ENCODE results near the gene IRGC.

Gene IRGC

GRCh38 chr19:43704002-43704705, 11.7 kb upstream of the IRGC start:
- ATAC-seq = no peak
- TF ChIP-seq ZNF8 (CRISPR knock-in tag; IDR thresholded peaks at IDR 0.05) (no peak), CSRNP3 (CRISPR knock-in tag; IDR thresholded peaks at IDR 0.05) (no peak), SNAI2 (CRISPR knock-in tag; IDR thresholded peaks at IDR 0.05) (no peak), ESRRG (CRISPR knock-in tag; IDR thresholded peaks at IDR 0.05) (no peak), ZNF70 (CRISPR knock-in tag; IDR thresholded peaks at IDR 0.05) (no peak), PPARA (CRISPR knock-in tag; IDR thresholded peaks at IDR 0.05; ENCODE audit: borderline replicate concordance) (no peak), TOX (CRISPR knock-in tag; IDR thresholded peaks at IDR 0.05; ENCODE audit: borderline replicate concordance) (no peak), CREB5 (CRISPR knock-in tag; IDR thresholded peaks at IDR 0.05; ENCODE audit: low read depth) (no peak), ZC3H10 (CRISPR knock-in tag; IDR thresholded peaks at IDR 0.05) (no peak), ISL1 (CRISPR knock-in tag; IDR thresholded peaks at IDR 0.05) (no peak), CSDC2 (CRISPR knock-in tag; IDR thresholded peaks at IDR 0.05) (no peak), BACH2 (CRISPR knock-in tag; IDR thresholded peaks at IDR 0.05; ENCODE audit: borderline replicate concordance) (no peak), ZFP3 (CRISPR knock-in tag; IDR thresholded peaks at IDR 0.05) (no peak), RARB (CRISPR knock-in tag; IDR thresholded peaks at IDR 0.05) (no peak), ZFP30 (CRISPR knock-in tag; IDR thresholded peaks at IDR 0.05) (no peak), GLIS3 (CRISPR knock-in tag; IDR thresholded peaks at IDR 0.05) (no peak), ZNF565 (CRISPR knock-in tag; conservative IDR thresholded peaks at IDR 0.05; ENCODE audit: low read depth) (no peak), TCF4 (CRISPR knock-in tag; IDR thresholded peaks at IDR 0.05; ENCODE audit: borderline replicate concordance) (no peak), OSR1 (CRISPR knock-in tag; IDR thresholded peaks at IDR 0.05) (no peak)

- no peak for ATAC-seq
Observed at GRCh38 chr19:43705729-43706128, 10.1 kb upstream of the IRGC start.

More at GRCh38 chr19:43705729-43706128, 10.1 kb upstream of the IRGC start:
- TF ChIP-seq TSHZ2 (CRISPR knock-in tag; IDR thresholded peaks at IDR 0.05) (no peak), ESRRG (CRISPR knock-in tag; IDR thresholded peaks at IDR 0.05) (no peak), POU6F1 (CRISPR knock-in tag; IDR thresholded peaks at IDR 0.05; ENCODE audit: borderline replicate concordance, low read depth) (no peak), ZNF8 (CRISPR knock-in tag; IDR thresholded peaks at IDR 0.05) (no peak), CSDC2 (CRISPR knock-in tag; IDR thresholded peaks at IDR 0.05) (no peak), ARNTL (CRISPR knock-in tag; IDR thresholded peaks at IDR 0.05; ENCODE audit: borderline replicate concordance, low read depth) (no peak), RARB (CRISPR knock-in tag; IDR thresholded peaks at IDR 0.05) (no peak), ZC3H10 (CRISPR knock-in tag; IDR thresholded peaks at IDR 0.05) (no peak), ZNF70 (CRISPR knock-in tag; IDR thresholded peaks at IDR 0.05) (no peak), OSR1 (CRISPR knock-in tag; IDR thresholded peaks at IDR 0.05) (no peak), BACH2 (CRISPR knock-in tag; IDR thresholded peaks at IDR 0.05; ENCODE audit: borderline replicate concordance) (no peak), GLIS3 (CRISPR knock-in tag; IDR thresholded peaks at IDR 0.05) (no peak), SNAI2 (CRISPR knock-in tag; IDR thresholded peaks at IDR 0.05) (no peak), TCF4 (CRISPR knock-in tag; IDR thresholded peaks at IDR 0.05; ENCODE audit: borderline replicate concordance) (no peak), ISL1 (CRISPR knock-in tag; IDR thresholded peaks at IDR 0.05) (no peak), TOX (CRISPR knock-in tag; IDR thresholded peaks at IDR 0.05; ENCODE audit: borderline replicate concordance) (no peak), ZFP3 (CRISPR knock-in tag; IDR thresholded peaks at IDR 0.05) (no peak), CREB5 (CRISPR knock-in tag; IDR thresholded peaks at IDR 0.05; ENCODE audit: low read depth) (no peak)
